Measurements from ENCODE around the gene CCPG1. TPM values are rescaled to one million over a fixed set of nuclear protein-coding genes. Genes with fewer than 3 reads are reported as not detected.

Gene CCPG1
- total and polyA plus RNA-seq, 2 donors (not counting 1 experiment from before 2014, with no cell fraction given) = 50.0 to 64.6 TPM

DNA sequence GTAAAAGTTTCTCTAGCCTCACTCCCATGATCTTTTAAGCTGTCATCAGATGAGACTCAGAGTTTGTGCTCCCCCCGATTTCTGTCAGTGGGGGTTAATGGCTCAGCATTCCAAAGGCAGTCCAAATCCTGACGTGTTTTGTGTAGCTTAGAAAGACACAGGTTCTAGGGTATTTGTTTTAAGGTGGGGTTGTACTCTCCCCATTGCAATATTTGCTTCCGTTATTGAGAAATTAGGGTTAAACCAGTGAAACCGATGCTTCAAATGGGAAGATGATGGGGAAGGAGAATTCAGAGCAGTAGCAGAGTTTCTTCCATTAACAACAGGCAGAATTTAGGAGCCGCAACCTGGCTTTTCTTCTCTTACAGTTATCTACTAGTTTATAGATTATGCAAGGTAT, 85.7 kb downstream of the CCPG1 start:
- Histone ChIP-seq H3K27ac (ENCODE audit: insufficient read depth, low read length) (no peak overlapping the region), H3K27me3 (ENCODE audit: control insufficient read depth, insufficient read depth, low read length) (no peaks in the 10 kb centered on the region), H3K4me2 (ENCODE audit: extremely low read depth, insufficient read depth, low read length) (no peak overlapping the region), H3K36me3 (ENCODE audit: control insufficient read depth, insufficient read depth, low read length) (no peaks in the 10 kb centered on the region), H3K9ac (ENCODE audit: insufficient read depth, low read length) (no peak overlapping the region), H3K9me3 (ENCODE audit: control insufficient read depth, insufficient read depth, low read depth, low read length) (no peaks in the 10 kb centered on the region), H3K4me3 (replicated peaks in 1 of 4; ENCODE audit: control extremely low read depth in 1 of 4, insufficient read depth in 1 of 4, low read depth in 3 of 4, low read length in 4 of 4) (no peak overlapping the region), H3K79me2 (ENCODE audit: control insufficient read depth, insufficient read depth, low read length) (peaks cover 5% of the 10 kb centered on the region), H4K20me1 (ENCODE audit: control insufficient read depth, extremely low read depth, insufficient read depth, low read length) (no peaks in the 10 kb centered on the region), H3K4me1 (ENCODE audit: control insufficient read depth, extremely low read depth, insufficient read depth, low read length) (peaks cover 4% of the 10 kb centered on the region), H2AFZ (ENCODE audit: low read length) (no peak overlapping the region)
- no peak for TF ChIP-seq EZH2 (IDR thresholded peaks at IDR 0.05; ENCODE audit: low read length, missing control alignments)
- no peak for TF ChIP-seq CTCF (conservative IDR thresholded peaks at IDR 0.05 in 1 of 2, IDR thresholded peaks at IDR 0.05 in 1 of 2; ENCODE audit: low read depth in 1 of 2, low read length in 2 of 2)
- no peak for DNase-seq (ENCODE audit: low read depth in 2 of 2)

GRCh38 chr15:55320963-55321362, 87.2 kb downstream of the CCPG1 start:
- DNase-seq (ENCODE audit: low read depth in 2 of 2) = no peak
- peaks cover 9% of the 10 kb centered on the region for H3K79me2 ChIP-seq (ENCODE audit: control insufficient read depth, insufficient read depth, low read length)
- no peak overlapping the region for H2AFZ ChIP-seq (ENCODE audit: low read length)
- H3K9me3 ChIP-seq (ENCODE audit: control insufficient read depth, insufficient read depth, low read depth, low read length) = no peaks in the 10 kb centered on the region
- H3K4me3 ChIP-seq (replicated peaks in 1 of 4; ENCODE audit: control extremely low read depth in 1 of 4, insufficient read depth in 1 of 4, low read depth in 3 of 4, low read length in 4 of 4) = no peak overlapping the region
- H3K4me2 ChIP-seq (ENCODE audit: extremely low read depth, insufficient read depth, low read length) = no peak overlapping the region
- no peaks in the 10 kb centered on the region for H4K20me1 ChIP-seq (ENCODE audit: control insufficient read depth, extremely low read depth, insufficient read depth, low read length)
- H3K27me3 ChIP-seq (ENCODE audit: control insufficient read depth, insufficient read depth, low read length) = no peaks in the 10 kb centered on the region
- no peaks in the 10 kb centered on the region for H3K36me3 ChIP-seq (ENCODE audit: control insufficient read depth, insufficient read depth, low read length)
- no peak overlapping the region for H3K9ac ChIP-seq (ENCODE audit: insufficient read depth, low read length)
- no peak overlapping the region for H3K27ac ChIP-seq (ENCODE audit: insufficient read depth, low read length)
- H3K4me1 ChIP-seq (ENCODE audit: control insufficient read depth, extremely low read depth, insufficient read depth, low read length) = peaks cover 4% of the 10 kb centered on the region
- no peak for TF ChIP-seq EZH2 (IDR thresholded peaks at IDR 0.05; ENCODE audit: low read length, missing control alignments)
- no peak for TF ChIP-seq CTCF (conservative IDR thresholded peaks at IDR 0.05 in 1 of 2, IDR thresholded peaks at IDR 0.05 in 1 of 2; ENCODE audit: low read depth in 1 of 2, low read length in 2 of 2)

DNA sequence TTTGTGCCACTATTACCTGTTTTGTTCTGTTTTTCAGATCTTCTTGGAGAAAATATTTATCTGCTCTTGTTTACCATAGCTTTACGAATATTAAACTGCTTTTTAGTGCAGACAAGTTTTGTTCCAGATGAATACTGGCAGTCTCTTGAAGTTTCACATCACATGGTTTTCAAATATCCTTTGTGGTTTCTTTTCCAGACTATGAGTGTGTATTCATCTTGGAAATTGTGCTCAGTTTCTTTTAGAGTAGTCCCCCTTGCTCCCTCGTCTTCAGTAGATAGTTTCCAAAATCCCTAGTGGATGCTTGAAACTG, 88.0 kb downstream of the CCPG1 start:
- peak in 1 of 2 donors; percentile 48 for DNase-seq (ENCODE audit: low read depth in 2 of 2)
- no peak overlapping the region for H3K9ac ChIP-seq (ENCODE audit: insufficient read depth, low read length)
- no peaks in the 10 kb centered on the region for H3K9me3 ChIP-seq (ENCODE audit: control insufficient read depth, insufficient read depth, low read depth, low read length)
- H3K4me2 ChIP-seq (ENCODE audit: extremely low read depth, insufficient read depth, low read length) = peak overlapping the region; percentile 94
- H3K79me2 ChIP-seq (ENCODE audit: control insufficient read depth, insufficient read depth, low read length) = peaks cover 9% of the 10 kb centered on the region
- TF ChIP-seq CTCF (conservative IDR thresholded peaks at IDR 0.05 in 1 of 2, IDR thresholded peaks at IDR 0.05 in 1 of 2; ENCODE audit: low read depth in 1 of 2, low read length in 2 of 2) (no peak), EZH2 (IDR thresholded peaks at IDR 0.05; ENCODE audit: low read length, missing control alignments) (no peak)
- H4K20me1 ChIP-seq (ENCODE audit: control insufficient read depth, extremely low read depth, insufficient read depth, low read length) = no peaks in the 10 kb centered on the region
- peak overlapping the region; percentile 21 for H2AFZ ChIP-seq (ENCODE audit: low read length)
- no peak overlapping the region for H3K27ac ChIP-seq (ENCODE audit: insufficient read depth, low read length)
- H3K27me3 ChIP-seq (ENCODE audit: control insufficient read depth, insufficient read depth, low read length) = no peaks in the 10 kb centered on the region
- no peaks in the 10 kb centered on the region for H3K36me3 ChIP-seq (ENCODE audit: control insufficient read depth, insufficient read depth, low read length)
- H3K4me3 ChIP-seq (replicated peaks in 1 of 4; ENCODE audit: control extremely low read depth in 1 of 4, insufficient read depth in 1 of 4, low read depth in 3 of 4, low read length in 4 of 4) = peak overlapping the region; percentile 16 to 98 (median 80)
- H3K4me1 ChIP-seq (ENCODE audit: control insufficient read depth, extremely low read depth, insufficient read depth, low read length) = peaks cover 4% of the 10 kb centered on the region

Data from fibroblast of lung (primary cell).